HepG2 (cell line): ENCODE results near the gene CCM2.

Source experiments
- CTCF ChIP-seq: sonication (generic); formaldehyde crosslinking; IDR thresholded peaks from 2 replicates; pipeline ENCODE4 v1.5.0; 2020; ENCODE audit warnings: mild to moderate bottlenecking, missing genetic modification reagents, moderate library complexity
- ETS1 ChIP-seq: sonication (generic); formaldehyde crosslinking; IDR thresholded peaks from 2 replicates; pipeline ENCODE4 v1.4.0; 2020; ENCODE audit warnings: missing genetic modification reagents
- MNT ChIP-seq: fragments of 450-650 bp; IDR thresholded peaks from 2 replicates; pipeline ENCODE4 v1.6.1; 2016
- PRDM4 ChIP-seq: sonication (generic); formaldehyde crosslinking; IDR thresholded peaks from 2 replicates; pipeline ENCODE4 v1.9.0; 2021; ENCODE audit warnings: missing genetic modification reagents, borderline replicate concordance
- TAF1 ChIP-seq: sonication (generic); formaldehyde crosslinking; IDR thresholded peaks from 2 replicates; pipeline ENCODE4 v1.4.0; 2020; ENCODE audit warnings: missing genetic modification reagents
- TEAD2 ChIP-seq: sonication (generic); formaldehyde crosslinking; IDR thresholded peaks from 2 replicates; pipeline ENCODE4 v1.9.0; 2021; ENCODE audit warnings: missing genetic modification reagents
- ZBTB8A ChIP-seq: sonication (generic); formaldehyde crosslinking; IDR thresholded peaks from 2 replicates; pipeline ENCODE4 v1.4.0; 2020; ENCODE audit warnings: mild to moderate bottlenecking, low read depth, missing genetic modification reagents, borderline replicate concordance
- ZNF224 ChIP-seq: sonication (generic); formaldehyde crosslinking; IDR thresholded peaks from 2 replicates; pipeline ENCODE4 v1.5.0; 2020; ENCODE audit warnings: mild to moderate bottlenecking, missing genetic modification reagents

- TF ChIP-seq PRDM4 (CRISPR knock-in tag) (no peak), TEAD2 (CRISPR knock-in tag) (no peak), CTCF (no peak), MNT (no peak), TAF1 (no peak), ZNF224 (CRISPR knock-in tag) (no peak), ZBTB8A (CRISPR knock-in tag) (no peak), ETS1 (CRISPR knock-in tag) (no peak)
Observed at GRCh38 chr7:45072131-45073030, 72.4 kb downstream of the CCM2 start.
